BJ (cell line): ENCODE data around the gene FOXK2. TPM values are rescaled to one million over a fixed set of nuclear protein-coding genes. Genes with fewer than 3 reads are reported as not detected.

Experiments
- CTCF ChIA-PET: fragments of 350-600 bp; formaldehyde crosslinking; extraction: SDS; loops from one replicate; lab custom pipeline; 2021; ENCODE audit warnings: antibody characterized with exemption, inconsistent platforms; lab: Yijun Ruan, JAX
- POLR2A ChIA-PET: fragments of 300-600 bp; sonication (Branson Sonifier 250); formaldehyde crosslinking; extraction: SDS; loops from one replicate; lab custom pipeline; 2021; ENCODE audit warnings: antibody characterized with exemption; lab: Charles Lee
- DNase-seq: peaks from one replicate; pipeline ENCODE4 v3.0.0-alpha.2; 2011; ENCODE audit warnings: low read depth
- H3K27me3 ChIP-seq: 2 replicates; pipeline ENCODE4 v1.6.0; 2011; ENCODE audit warnings: low read length; ENCODE audit not compliant: control insufficient read depth, insufficient read depth
- H3K36me3 ChIP-seq: 2 replicates; pipeline ENCODE4 v1.5.1; 2011; ENCODE audit warnings: low read length; ENCODE audit not compliant: control insufficient read depth, insufficient read depth
- H3K4me3 ChIP-seq: 2 replicates; pipeline ENCODE4 v1.5.1; 2011; ENCODE audit warnings: low read depth, mild to moderate bottlenecking, control low read depth, low read length
- CTCF ChIP-seq: IDR thresholded peaks from 2 replicates; pipeline ENCODE4 v1.5.1; 2011; ENCODE audit warnings: low read depth, mild to moderate bottlenecking, control low read depth, inconsistent platforms, low read length, moderate library complexity; ENCODE audit not compliant: insufficient read depth
- polyA plus RNA-seq: library from polyadenylated mRNA; depleted of rRNA; stranded (reverse); fragments of >200 nt; gene quantifications from 2 replicates; pipeline ENCODE4 v1.2.3, GENCODE V29; 2011

Gene FOXK2
- polyA plus RNA-seq, 1 experiment = 19.2 TPM

- peak; percentile 42; the same call in 1 of the 2 replicates for TF ChIP-seq CTCF
- Histone ChIP-seq H3K27me3 (no peaks in the 10 kb centered on the region), H3K4me3 (no peak overlapping the region), H3K36me3 (no peaks in the 10 kb centered on the region)
- POLR2A ChIA-PET = interaction anchor here (0.6 kb wide), 1 partner anchor 29 kb away, joined by 4 read pairs; no protein-coding TSS in a partner anchor
- CTCF ChIA-PET = interaction anchor here (0.6 to 2.9 kb wide), 2 partner anchors 7 to 42 kb away, joined by 5 to 15 read pairs; no protein-coding TSS in a partner anchor
- DNase-seq = no peak
Measured at GRCh38 chr17:82528484-82529265, 9.1 kb downstream of the FOXK2 start.

GRCh38 chr17:82529914-82530300, 10.4 kb downstream of the FOXK2 start:
- ChIA-PET POLR2A (interaction anchor here (0.7 kb wide), 1 partner anchor 82 kb away, joined by 11 read pairs; no protein-coding TSS in a partner anchor), CTCF (interaction anchor here (1.3 kb wide), 1 partner anchor 24 kb away, joined by 4 read pairs; no protein-coding TSS in a partner anchor)
- no peak overlapping the region for H3K4me3 ChIP-seq
- no peak for DNase-seq
- TF ChIP-seq CTCF = no peak
- H3K27me3 ChIP-seq = no peaks in the 10 kb centered on the region
- H3K36me3 ChIP-seq = no peaks in the 10 kb centered on the region

GRCh38 chr17:82531431-82531881, 11.9 kb downstream of the FOXK2 start:
- no peak overlapping the region for H3K4me3 ChIP-seq

GRCh38 chr17:82534401-82534812, 14.9 kb downstream of the FOXK2 start:
- H3K4me3 ChIP-seq = no peak overlapping the region
- no peaks in the 10 kb centered on the region for H3K27me3 ChIP-seq
- no peak for DNase-seq
- CTCF ChIA-PET = interaction anchor here (0.7 to 3.0 kb wide), 4 partner anchors 7 to 40 kb away, joined by 3 to 15 read pairs (median 5); no protein-coding TSS in a partner anchor
- H3K36me3 ChIP-seq = no peaks in the 10 kb centered on the region
- POLR2A ChIA-PET = no interaction called here
- no peak for TF ChIP-seq CTCF

More at GRCh38 chr17:82531431-82531881, 11.9 kb downstream of the FOXK2 start:
- CTCF ChIA-PET = interaction anchor here (1.7 kb wide), 1 partner anchor 9 kb away, joined by 4 read pairs; no protein-coding TSS in a partner anchor
- no peaks in the 10 kb centered on the region for H3K36me3 ChIP-seq
- POLR2A ChIA-PET = no interaction called here
- no peak for TF ChIP-seq CTCF
- H3K27me3 ChIP-seq = no peaks in the 10 kb centered on the region
- DNase-seq = no peak
